NCI-H146 treated with DMSO at 0.1 percent for 48 hours (cell line): ENCODE measurements around the gene STING1.
"Not testable (repeated sequence)": the region's sequence is repeated elsewhere in the genome, so short reads cannot be mapped to it uniquely, and the experiment has no call there.

Experiments
- DNase-seq: peaks from one replicate; lab custom pipeline; 2025; ENCODE audit not compliant: unreplicated experiment; lab: John Stamatoyannopoulos, UW

STING1 gene

DNA sequence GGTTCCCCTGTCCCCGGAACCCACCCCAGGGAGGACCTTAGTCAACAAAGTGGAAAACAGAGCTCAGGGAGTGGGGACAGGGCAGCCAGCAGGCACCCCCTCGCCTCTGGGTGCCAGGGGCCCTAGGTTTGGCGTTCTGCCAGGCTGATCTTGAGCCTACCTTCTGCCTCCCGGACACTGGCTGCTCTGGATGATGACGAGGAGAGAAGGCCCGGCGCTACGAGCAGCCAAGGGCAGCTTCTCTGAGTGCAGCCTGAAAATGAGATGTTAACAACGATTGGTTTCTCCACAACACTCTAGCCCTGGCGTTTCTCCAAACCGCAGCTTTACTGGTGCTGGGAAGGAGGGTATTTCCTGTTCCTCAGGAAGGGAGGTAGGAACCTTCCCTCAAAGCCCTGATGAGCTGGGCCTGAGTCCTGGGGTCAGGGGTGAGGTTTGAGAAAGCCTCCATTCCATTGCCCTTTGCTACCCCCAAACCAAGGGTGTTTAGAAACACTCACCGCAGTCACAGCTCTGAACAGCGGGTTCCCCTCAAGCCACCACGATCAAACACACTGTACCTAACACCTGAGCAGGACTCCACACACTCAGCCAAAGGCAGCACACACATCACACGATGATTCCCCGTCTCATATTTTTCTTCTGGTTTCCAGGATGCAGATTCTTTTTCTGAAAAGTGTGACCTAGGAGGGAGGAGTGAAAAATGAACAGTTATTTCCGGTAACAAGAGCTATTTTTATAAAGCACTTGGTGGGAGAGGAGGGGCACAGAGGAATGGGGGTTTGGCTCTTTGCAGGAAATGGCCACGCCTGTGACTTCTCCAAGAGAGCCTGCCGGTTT lies at the start of gene STING1:
TSS of gene STING1 (minus strand) at position 709 of the 840 bp plus-strand sequence. CDS start 1,054 bp downstream, outside the sequence.
- no peak for DNase-seq

GRCh38 chr5:139531772-139532169 lies 49.2 kb upstream of the STING1 start:
- DNase-seq, result no peak

DNA sequence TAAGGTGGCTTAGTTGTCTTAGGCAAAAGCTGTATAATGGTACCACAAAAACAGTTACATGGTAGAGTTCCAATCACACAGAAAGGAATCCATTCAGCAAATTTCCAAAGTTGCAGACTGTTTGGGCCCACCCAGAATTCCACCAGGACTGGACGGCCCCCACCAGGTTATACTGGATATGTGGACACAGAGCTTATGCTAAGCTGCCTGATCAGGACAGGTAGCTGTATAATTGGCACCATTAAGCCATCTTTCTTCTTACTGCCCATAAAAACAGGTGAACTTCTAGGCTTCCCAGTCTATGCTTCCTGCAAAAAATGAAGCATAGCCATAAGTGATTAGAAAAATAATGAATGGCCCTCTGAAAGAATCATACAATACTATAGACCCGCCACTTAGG lies 47.5 kb upstream of the STING1 start:
- DNase-seq, result not testable (repeated sequence)

GRCh38 chr5:139528695-139529094 lies 46.1 kb upstream of the STING1 start:
- DNase-seq, result not testable (repeated sequence)

DNA sequence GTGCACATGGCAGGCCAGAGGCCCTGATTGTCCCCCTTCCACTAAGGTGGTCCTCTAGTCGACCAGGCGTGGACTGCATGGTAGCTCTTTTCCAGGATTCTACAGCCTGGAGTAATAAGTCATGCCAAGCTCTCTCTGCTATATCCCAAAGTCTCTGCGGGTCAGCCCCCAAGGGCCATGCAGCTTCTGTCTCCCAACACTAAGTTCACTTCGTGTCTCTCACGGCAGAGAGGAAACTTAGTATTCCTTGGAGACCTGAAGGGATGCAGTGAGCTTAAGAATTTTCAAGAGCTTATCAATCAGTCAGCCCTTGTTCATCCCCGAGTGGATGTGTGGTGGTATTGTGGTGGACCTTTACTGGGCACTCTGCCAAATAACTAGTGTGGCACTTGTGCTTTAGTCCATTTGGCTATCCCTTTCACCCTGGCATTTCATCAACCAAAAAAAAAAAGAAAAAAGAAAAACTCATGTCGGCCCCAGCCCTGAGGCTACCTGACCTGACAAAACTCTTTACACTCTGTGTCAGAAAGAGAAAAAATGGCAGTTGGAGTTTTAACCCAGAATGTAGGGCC lies 45.4 kb upstream of the STING1 start:
- not testable (repeated sequence) for DNase-seq

DNA sequence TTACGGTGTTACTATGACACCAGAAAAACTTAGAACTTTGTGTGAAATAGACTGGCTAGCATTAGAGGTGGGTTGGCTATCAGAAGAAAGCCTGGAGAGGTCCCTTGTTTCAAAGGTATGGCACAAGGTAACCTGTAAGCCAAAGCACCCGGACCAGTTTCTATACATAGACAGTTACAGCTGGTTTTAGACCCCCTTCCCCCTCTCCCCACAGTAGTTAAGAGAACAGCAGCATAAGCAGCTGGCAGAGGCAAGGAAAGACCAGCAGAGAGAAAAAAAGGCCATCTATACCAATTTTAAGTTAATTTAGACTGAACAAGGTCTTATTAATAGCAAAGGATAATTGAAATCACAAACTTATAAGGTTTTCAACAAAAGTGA lies 44.5 kb upstream of the STING1 start:
- DNase-seq, result not testable (repeated sequence)

DNA sequence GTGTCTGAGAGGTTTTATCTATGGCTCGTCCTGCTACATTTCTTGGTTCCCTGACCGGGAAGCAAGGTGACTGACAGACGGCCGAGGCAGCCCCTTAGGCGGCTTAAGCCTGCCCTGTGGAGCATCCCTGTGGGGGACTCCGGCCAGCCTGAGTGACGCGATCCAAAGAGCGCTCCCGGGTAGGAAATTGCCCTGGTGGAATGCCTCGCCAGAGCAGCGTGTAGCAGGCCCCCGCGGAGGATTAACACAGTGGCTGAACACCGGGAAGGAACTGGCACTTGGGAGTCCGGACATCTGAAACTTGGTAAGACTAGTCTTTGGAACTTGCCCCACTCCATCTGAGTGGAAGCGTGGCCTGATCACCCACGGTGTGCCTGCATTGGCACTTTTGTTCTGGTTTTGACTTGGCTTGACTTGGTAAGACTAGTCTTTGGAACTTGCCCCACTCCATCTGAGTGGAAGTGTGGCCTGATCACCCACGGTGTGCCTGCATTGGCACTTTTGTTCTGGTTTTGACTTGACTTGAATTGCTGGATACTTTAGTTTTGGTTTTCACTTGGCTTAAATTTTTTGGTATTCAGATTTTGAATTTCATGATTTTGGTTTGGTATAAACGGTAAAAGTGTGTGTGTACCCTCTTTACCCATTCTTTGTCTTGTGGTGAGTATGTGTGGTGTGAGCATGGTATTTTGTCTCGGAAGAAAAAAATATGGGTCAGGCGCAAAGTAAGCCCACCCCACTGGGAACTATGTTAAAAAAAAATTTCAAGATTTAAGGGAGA lies 43.9 kb upstream of the STING1 start:
- not testable (repeated sequence) for DNase-seq

- DNase-seq, result not testable (repeated sequence)
These were observed 43.2 kb upstream of the STING1 start for GRCh38 chr5:139525586-139526308.

- DNase-seq, result no peak
These were observed 42.5 kb upstream of the STING1 start for GRCh38 chr5:139524940-139525585.

DNA sequence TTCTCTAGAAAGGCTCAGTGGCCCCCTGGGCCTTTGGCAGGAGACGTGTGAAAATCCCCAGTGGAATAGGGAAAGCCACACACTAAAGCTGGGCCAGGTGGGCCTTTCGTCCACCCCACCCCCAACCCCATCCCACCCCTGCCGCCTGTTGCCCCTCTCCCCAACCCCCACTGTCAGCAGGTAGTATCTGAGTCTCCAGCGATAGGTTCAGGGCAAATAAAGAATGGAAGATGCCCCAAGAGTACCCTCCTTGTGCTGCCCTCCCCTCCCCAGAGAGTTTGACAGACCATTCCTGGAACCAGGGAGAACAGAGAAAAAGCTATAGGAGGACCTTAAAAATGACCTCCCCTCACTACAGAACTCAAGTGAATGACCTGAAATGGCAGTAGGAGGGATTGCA lies 41.9 kb upstream of the STING1 start:
- DNase-seq, result no peak

GRCh38 chr5:139523635-139524445 lies 41.3 kb upstream of the STING1 start:
- no peak for DNase-seq

DNA sequence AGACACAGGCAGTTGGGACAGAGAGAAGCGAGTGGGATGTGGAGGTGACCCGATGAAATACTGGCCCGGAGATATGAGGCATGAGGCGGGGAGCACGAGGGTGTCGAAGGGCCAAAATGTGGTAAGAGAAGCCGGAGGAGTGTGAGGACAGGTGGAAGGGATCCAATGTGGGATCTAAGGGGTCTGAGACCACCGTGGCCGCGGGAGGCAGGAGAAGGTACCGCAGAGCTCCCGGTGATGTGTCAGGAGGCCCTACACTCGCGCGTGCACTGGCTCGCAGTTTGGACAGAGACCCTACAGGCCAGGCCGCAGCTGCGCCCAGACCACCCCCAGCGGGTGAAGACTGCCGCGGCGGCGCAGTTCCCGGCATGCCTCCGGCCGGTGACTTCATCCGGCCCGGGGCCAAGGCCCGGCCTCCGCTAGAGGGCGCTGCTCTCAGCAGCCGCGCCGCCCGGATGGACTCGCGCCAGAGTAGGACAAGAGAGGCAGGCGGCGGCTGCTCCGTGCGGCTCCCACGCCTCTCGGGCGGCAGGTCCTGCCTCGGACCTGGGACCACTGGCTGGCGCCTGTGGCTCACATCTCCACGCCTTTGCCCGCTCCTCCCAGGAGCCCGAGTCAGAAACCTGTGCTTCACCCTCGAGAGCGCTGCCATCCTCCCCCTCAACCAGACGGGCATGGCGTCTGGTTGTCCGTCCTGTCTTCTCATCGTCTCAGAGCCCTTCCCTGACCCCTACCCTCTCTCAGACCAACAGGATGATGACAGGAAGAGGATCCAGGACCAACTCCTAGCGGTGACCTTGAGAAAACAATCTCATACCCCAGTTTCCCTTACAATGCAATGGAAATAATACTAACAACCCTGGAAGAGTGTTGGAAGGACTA lies 35.4 kb upstream of the STING1 start:
- peak; percentile 61 for DNase-seq

- no peak for DNase-seq
These were observed 31.9 kb upstream of the STING1 start for GRCh38 chr5:139514486-139514856.

- no peak for DNase-seq
These were observed 31.4 kb upstream of the STING1 start for GRCh38 chr5:139513852-139514485.

GRCh38 chr5:139513434-139513833 lies 30.9 kb upstream of the STING1 start:
- DNase-seq, result peak; percentile 15

DNA sequence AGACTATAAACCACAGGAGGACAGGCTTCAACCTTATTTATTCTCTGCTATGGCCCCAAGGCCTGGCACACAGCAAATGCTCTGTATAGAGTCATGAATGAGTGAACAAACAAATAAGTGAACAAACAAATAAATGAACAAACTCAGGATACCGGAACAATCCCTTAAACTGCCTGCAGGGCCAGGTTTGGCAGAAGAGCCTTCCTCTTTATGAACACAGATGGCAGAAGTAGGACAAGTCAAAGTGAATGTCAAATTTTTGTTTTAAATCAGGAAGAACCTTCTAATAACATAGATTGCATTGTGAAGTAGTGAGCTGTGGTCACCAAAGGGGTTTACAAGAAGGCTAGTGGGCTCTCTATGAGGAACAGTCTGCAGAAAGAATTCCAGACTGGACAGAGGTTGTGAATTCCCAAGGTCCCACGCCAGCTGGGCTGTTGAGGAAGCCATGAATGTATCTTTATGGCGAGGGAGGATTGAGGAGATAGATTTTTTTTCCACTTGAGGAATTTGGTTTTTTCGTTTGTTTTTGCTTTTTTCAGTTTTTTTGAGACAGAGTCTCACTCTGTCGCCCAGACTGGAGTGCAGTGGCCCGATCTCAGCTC lies 30.3 kb upstream of the STING1 start:
- DNase-seq, result no peak

- DNase-seq, result not testable (repeated sequence)
These were observed 22.2 kb upstream of the STING1 start for GRCh38 chr5:139504722-139505121.

DNA sequence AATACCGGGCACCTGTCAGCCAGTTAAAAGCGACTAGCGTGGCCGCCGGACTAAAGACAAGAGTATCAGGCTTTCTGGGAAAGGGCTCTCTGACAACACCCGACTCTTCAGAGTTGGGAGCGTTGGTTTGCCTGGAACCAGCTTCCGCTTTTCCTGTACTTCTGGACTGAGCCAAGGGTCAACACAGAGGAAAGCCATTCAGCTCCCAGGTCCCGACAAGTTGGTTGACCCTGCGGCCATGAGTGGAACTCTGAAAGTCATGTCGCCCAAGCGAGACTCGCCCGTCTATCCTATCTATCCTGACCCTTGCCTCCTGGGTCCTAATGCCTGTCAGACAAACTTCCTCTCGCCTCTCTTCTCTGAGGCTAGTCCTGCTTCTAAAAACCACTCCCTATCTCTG lies 21.3 kb upstream of the STING1 start:
- not testable (repeated sequence) for DNase-seq
